Measurements from ENCODE around the gene CCDC80.
"Not testable (repeated sequence)": the region's sequence is repeated elsewhere in the genome, so short reads cannot be mapped to it uniquely, and the experiment has no call there.

The CCDC80 gene

DNA sequence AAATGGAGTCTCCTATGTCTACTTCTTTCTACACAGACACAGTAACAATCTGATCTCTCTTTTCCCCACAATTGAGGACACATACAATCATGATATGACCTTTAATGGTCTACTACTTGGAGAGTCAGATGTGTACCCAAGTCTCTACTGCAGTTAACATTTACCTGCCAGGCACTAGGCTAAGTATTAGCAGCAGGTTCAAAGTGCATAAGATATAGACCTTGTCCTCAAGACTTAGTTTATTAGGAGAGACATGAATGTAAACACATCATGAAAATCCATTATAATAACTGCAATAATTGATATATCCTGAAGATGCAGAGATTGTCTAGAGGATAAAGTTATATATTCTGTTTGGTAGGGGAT lies 76.0 kb downstream of the CCDC80 start:
- no peak overlapping the region for H3K4me3 ChIP-seq (ENCODE audit: low read depth, low read length)
- no peak for DNase-seq (ENCODE audit: low read depth)
- in situ Hi-C loops (cut with HindIII; ENCODE audit: low sequenced_read_pairs): no loop called here
- TF ChIP-seq, protein P1, sequence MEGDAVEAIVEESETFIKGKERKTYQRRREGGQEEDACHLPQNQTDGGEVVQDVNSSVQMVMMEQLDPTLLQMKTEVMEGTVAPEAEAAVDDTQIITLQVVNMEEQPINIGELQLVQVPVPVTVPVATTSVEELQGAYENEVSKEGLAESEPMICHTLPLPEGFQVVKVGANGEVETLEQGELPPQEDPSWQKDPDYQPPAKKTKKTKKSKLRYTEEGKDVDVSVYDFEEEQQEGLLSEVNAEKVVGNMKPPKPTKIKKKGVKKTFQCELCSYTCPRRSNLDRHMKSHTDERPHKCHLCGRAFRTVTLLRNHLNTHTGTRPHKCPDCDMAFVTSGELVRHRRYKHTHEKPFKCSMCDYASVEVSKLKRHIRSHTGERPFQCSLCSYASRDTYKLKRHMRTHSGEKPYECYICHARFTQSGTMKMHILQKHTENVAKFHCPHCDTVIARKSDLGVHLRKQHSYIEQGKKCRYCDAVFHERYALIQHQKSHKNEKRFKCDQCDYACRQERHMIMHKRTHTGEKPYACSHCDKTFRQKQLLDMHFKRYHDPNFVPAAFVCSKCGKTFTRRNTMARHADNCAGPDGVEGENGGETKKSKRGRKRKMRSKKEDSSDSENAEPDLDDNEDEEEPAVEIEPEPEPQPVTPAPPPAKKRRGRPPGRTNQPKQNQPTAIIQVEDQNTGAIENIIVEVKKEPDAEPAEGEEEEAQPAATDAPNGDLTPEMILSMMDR (IDR thresholded peaks at IDR 0.05; ENCODE audit: low read depth, low read length, missing control alignments): no peak

- in situ Hi-C loops (cut with HindIII; ENCODE audit: low sequenced_read_pairs); DNase-seq (ENCODE audit: low read depth); H3K4me3 ChIP-seq (ENCODE audit: low read depth, low read length): not testable (repeated sequence)
These were observed 76.5 kb downstream of the CCDC80 start for GRCh38 chr3:112564247-112564939.

GRCh38 chr3:112561734-112562529 lies 79.0 kb downstream of the CCDC80 start, which contains the start of the genes ATG3 and SLC35A5:
TSS of gene ATG3 (minus strand) at chr3:112561962. CDS start at chr3:112561528, 434 bp downstream.
TSS of gene SLC35A5 (plus strand) at chr3:112562045. CDS start at chr3:112563404, 1,359 bp downstream.
- H3K4me3 ChIP-seq (ENCODE audit: low read depth, low read length): peak within 1 kb of the TSS; percentile 95
- TF ChIP-seq, protein P1 (IDR thresholded peaks at IDR 0.05; ENCODE audit: low read depth, low read length, missing control alignments): no peak
- DNase-seq (ENCODE audit: low read depth): peak; percentile 93
- in situ Hi-C loops (cut with HindIII; ENCODE audit: low sequenced_read_pairs): no loop called here

GRCh38 chr3:112561484-112561733 lies 79.5 kb downstream of the CCDC80 start:
- in situ Hi-C loops (cut with HindIII; ENCODE audit: low sequenced_read_pairs): no loop called here
- no peak for DNase-seq (ENCODE audit: low read depth)

DNA sequence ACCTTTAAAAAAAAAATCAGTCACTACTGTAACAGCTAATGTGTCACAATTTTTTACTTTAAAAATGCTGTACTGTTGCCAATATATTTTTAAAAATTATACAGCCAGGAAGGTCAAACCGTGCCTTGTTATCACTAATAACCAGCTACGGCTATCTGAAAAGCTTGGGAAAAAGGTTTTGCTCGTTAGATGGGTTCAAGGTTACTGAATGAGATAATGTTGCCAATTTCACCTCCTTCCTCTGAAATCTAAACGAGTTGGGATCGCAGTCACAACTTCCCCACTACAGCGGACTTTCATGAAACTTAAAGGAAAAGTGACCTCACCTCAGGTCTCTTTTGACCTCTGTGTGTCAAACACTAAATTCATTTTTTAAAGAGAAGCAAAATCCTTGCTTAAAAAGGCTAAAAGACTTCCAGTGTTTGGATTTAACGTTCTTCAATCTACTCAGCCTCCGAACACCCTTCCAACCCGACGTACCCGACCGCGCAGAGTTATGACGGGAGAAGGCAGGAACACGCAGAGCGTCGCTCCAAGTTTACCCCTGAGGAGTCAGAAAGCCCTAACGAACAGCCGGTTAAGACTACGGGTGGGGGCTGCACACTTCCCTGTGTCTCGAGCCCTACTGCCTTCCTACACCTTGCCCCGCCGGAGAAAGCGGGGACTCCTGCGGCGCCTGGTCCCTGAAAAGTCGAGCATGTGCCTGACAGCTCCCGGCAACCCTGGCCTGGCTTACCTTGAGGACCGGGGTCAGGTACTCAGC lies 80.0 kb downstream of the CCDC80 start:
- peak; percentile 72 for DNase-seq (ENCODE audit: low read depth)
- TF ChIP-seq, protein P1 (IDR thresholded peaks at IDR 0.05; ENCODE audit: low read depth, low read length, missing control alignments): no peak
- in situ Hi-C loops (cut with HindIII; ENCODE audit: low sequenced_read_pairs): no loop called here

More at GRCh38 chr3:112561484-112561733, 79.5 kb downstream of the CCDC80 start:
- peak overlapping the region; percentile 95 for H3K4me3 ChIP-seq (ENCODE audit: low read depth, low read length)
- TF ChIP-seq, protein P1 (IDR thresholded peaks at IDR 0.05; ENCODE audit: low read depth, low read length, missing control alignments): no peak

GRCh38 chr3:112560307-112560706 lies 80.6 kb downstream of the CCDC80 start:
- in situ Hi-C loops (cut with HindIII; ENCODE audit: low sequenced_read_pairs): no loop called here
- TF ChIP-seq, protein P1 (IDR thresholded peaks at IDR 0.05; ENCODE audit: low read depth, low read length, missing control alignments): no peak
- no peak for DNase-seq (ENCODE audit: low read depth)
- peak overlapping the region; percentile 95 for H3K4me3 ChIP-seq (ENCODE audit: low read depth, low read length)

More for the DNA sequence above, 80.0 kb downstream of the CCDC80 start:
- H3K4me3 ChIP-seq (ENCODE audit: low read depth, low read length): peak overlapping the region; percentile 95
